HG03558 (cell line): ENCODE data around the gene TMEM45B.
"Not testable (repeated sequence)": the region's sequence is repeated elsewhere in the genome, so short reads cannot be mapped to it uniquely, and the experiment has no call there.

Source experiments
- ATAC-seq: cut with Tn5 transposase; IDR thresholded peaks from one replicate; pipeline ENCODE4 v1.9.1; 2021; ENCODE audit warnings: moderate number of reproducible peaks; ENCODE audit not compliant: unreplicated experiment; ENCODE audit errors: extremely low read depth

The TMEM45B gene

GRCh38 chr11:129846508-129847335, 31.1 kb downstream of the TMEM45B start:
- ATAC-seq: no peak

GRCh38 chr11:129847361-129847760, 31.7 kb downstream of the TMEM45B start:
- ATAC-seq: not testable (repeated sequence)

GRCh38 chr11:129849447-129850130, 33.9 kb downstream of the TMEM45B start:
- ATAC-seq: no peak

- no peak for ATAC-seq
These were observed 36.6 kb downstream of the TMEM45B start for GRCh38 chr11:129852125-129852740.

GRCh38 chr11:129853518-129854231, 38.0 kb downstream of the TMEM45B start:
- no peak for ATAC-seq

GRCh38 chr11:129854232-129854805, 38.7 kb downstream of the TMEM45B start:
- ATAC-seq: no peak

- ATAC-seq: no peak
These were observed 39.4 kb downstream of the TMEM45B start for GRCh38 chr11:129855086-129855485.

- no peak for ATAC-seq
These were observed 40.4 kb downstream of the TMEM45B start for GRCh38 chr11:129856036-129856435.

- no peak for ATAC-seq
These were observed 46.3 kb downstream of the TMEM45B start for GRCh38 chr11:129861702-129862522.

GRCh38 chr11:129864811-129865210, 49.2 kb downstream of the TMEM45B start:
- no peak for ATAC-seq

- no peak for ATAC-seq
These were observed 50.1 kb downstream of the TMEM45B start for GRCh38 chr11:129865701-129866100.

GRCh38 chr11:129866311-129866710, 50.7 kb downstream of the TMEM45B start:
- no peak for ATAC-seq

- ATAC-seq: not testable (repeated sequence)
These were observed 53.0 kb downstream of the TMEM45B start for GRCh38 chr11:129868626-129869025.

- no peak for ATAC-seq
These were observed 56.3 kb downstream of the TMEM45B start for GRCh38 chr11:129871914-129872313.

- no peak for ATAC-seq
These were observed 64.7 kb downstream of the TMEM45B start for GRCh38 chr11:129880311-129880710.

- ATAC-seq: no peak
These were observed 66.0 kb downstream of the TMEM45B start for GRCh38 chr11:129881570-129882170.

- ATAC-seq: no peak
These were observed 68.9 kb downstream of the TMEM45B start for GRCh38 chr11:129884581-129884980.

- ATAC-seq: no peak
These were observed 69.7 kb downstream of the TMEM45B start for GRCh38 chr11:129885381-129885780.

- ATAC-seq: no peak
These were observed 72.8 kb downstream of the TMEM45B start for GRCh38 chr11:129888451-129888850.
